GM21825 (cell line): ENCODE data around the gene CYP51A1.
"Not testable (repeated sequence)": the region's sequence is repeated elsewhere in the genome, so short reads cannot be mapped to it uniquely, and the experiment has no call there.

ENCODE experiments used
- ATAC-seq: cut with Tn5 transposase; IDR thresholded peaks from one replicate; pipeline ENCODE4 v1.9.1; 2021; ENCODE audit warnings: mild to moderate bottlenecking, moderate library complexity; ENCODE audit not compliant: unreplicated experiment

CYP51A1 gene

GRCh38 chr7:92131764-92132330, 2.4 kb downstream of the CYP51A1 start:
- ATAC-seq: no peak

GRCh38 chr7:92131093-92131492, 3.2 kb downstream of the CYP51A1 start:
- no peak for ATAC-seq

- no peak for ATAC-seq
These were observed 12.6 kb downstream of the CYP51A1 start for GRCh38 chr7:92121681-92122080.

GRCh38 chr7:92119213-92119759, 15.0 kb downstream of the CYP51A1 start:
- ATAC-seq: no peak

GRCh38 chr7:92116949-92117348, 17.3 kb downstream of the CYP51A1 start:
- no peak for ATAC-seq

- no peak for ATAC-seq
These were observed 18.5 kb downstream of the CYP51A1 start for GRCh38 chr7:92115821-92116220.

- ATAC-seq: no peak
These were observed 23.4 kb downstream of the CYP51A1 start for GRCh38 chr7:92110857-92111256.

- ATAC-seq: no peak
These were observed 25.5 kb downstream of the CYP51A1 start for GRCh38 chr7:92108821-92109220.

GRCh38 chr7:92102862-92103261, 31.4 kb downstream of the CYP51A1 start:
- ATAC-seq: not testable (repeated sequence)

GRCh38 chr7:92100534-92100933, 33.7 kb downstream of the CYP51A1 start:
- ATAC-seq: no peak

- ATAC-seq: no peak
These were observed 38.9 kb downstream of the CYP51A1 start for GRCh38 chr7:92095380-92095779.

- no peak for ATAC-seq
These were observed 42.1 kb downstream of the CYP51A1 start for GRCh38 chr7:92092210-92092609.

GRCh38 chr7:92088266-92088665, 46.0 kb downstream of the CYP51A1 start:
- no peak for ATAC-seq

- not testable (repeated sequence) for ATAC-seq
These were observed 50.4 kb downstream of the CYP51A1 start for GRCh38 chr7:92083922-92084321.

GRCh38 chr7:92076509-92076908, 57.8 kb downstream of the CYP51A1 start:
- ATAC-seq: no peak

GRCh38 chr7:92075455-92076158, 58.7 kb downstream of the CYP51A1 start:
- peak; percentile 96 for ATAC-seq

- no peak for ATAC-seq
These were observed 61.6 kb downstream of the CYP51A1 start for GRCh38 chr7:92072708-92073107.

- ATAC-seq: no peak
These were observed 62.2 kb downstream of the CYP51A1 start for GRCh38 chr7:92072121-92072520.

GRCh38 chr7:92071032-92071431, 63.2 kb downstream of the CYP51A1 start:
- no peak for ATAC-seq

- ATAC-seq: no peak
These were observed 69.7 kb downstream of the CYP51A1 start for GRCh38 chr7:92064438-92065029.
